DOHH2 (cell line): ENCODE measurements around the gene ANXA8.
"Not testable (repeated sequence)": the region's sequence is repeated elsewhere in the genome, so short reads cannot be mapped to it uniquely, and the experiment has no call there.

Experiments
- H3F3A ChIP-seq: fragments of 200-600 bp; sonication (generic), shearing (Covaris generic); 2 replicates; pipeline ENCODE4 v1.6.0; 2016; ENCODE audit warnings: antibody characterized with exemption, mild to moderate bottlenecking; ENCODE audit not compliant: control insufficient read depth, insufficient read depth
- H3K27ac ChIP-seq: fragments of 200-600 bp; sonication (generic); 2 replicates; pipeline ENCODE4 v1.5.1; 2014; ENCODE audit warnings: low read depth, mild to moderate bottlenecking, low read length, moderate library complexity
- H3K27me3 ChIP-seq: fragments of 200-600 bp; sonication (generic); 2 replicates; pipeline ENCODE4 v1.6.1; 2014; ENCODE audit warnings: mild to moderate bottlenecking, low read length, mixed read lengths; ENCODE audit not compliant: control insufficient read depth
- H3K36me3 ChIP-seq: fragments of 200-600 bp; sonication (generic); 2 replicates; pipeline ENCODE4 v1.6.1; 2014; ENCODE audit warnings: mild to moderate bottlenecking, low read length, moderate library complexity, mixed read lengths; ENCODE audit not compliant: control insufficient read depth
- H3K4me1 ChIP-seq: fragments of 200-600 bp; sonication (generic); 2 replicates; pipeline ENCODE4 v1.6.1; 2014; ENCODE audit warnings: mild to moderate bottlenecking, low read length, mixed read lengths; ENCODE audit not compliant: control insufficient read depth
- H3K4me2 ChIP-seq: fragments of 200-600 bp; sonication (generic); 2 replicates; pipeline ENCODE4 v1.6.0; 2014; ENCODE audit warnings: mild to moderate bottlenecking, low read length, moderate library complexity
- H3K4me3 ChIP-seq: fragments of 200-600 bp; sonication (generic); 2 replicates; pipeline ENCODE4 v1.5.1; 2014; ENCODE audit warnings: mild to moderate bottlenecking, low read length, mixed read lengths
- H3K79me2 ChIP-seq: fragments of 200-600 bp; sonication (generic); 2 replicates; pipeline ENCODE4 v1.6.1; 2014; ENCODE audit warnings: mild to moderate bottlenecking, low read length, mixed read lengths; ENCODE audit not compliant: control insufficient read depth
- H3K9me2 ChIP-seq: fragments of 200-600 bp; sonication (generic); replicated peaks from 2 replicates; pipeline ENCODE4 v1.6.1; 2014; ENCODE audit warnings: mild to moderate bottlenecking, low read length, mixed read lengths; ENCODE audit not compliant: control insufficient read depth
- H3K9me3 ChIP-seq: fragments of 200-600 bp; sonication (generic); 2 replicates; pipeline ENCODE4 v1.6.1; 2014; ENCODE audit warnings: antibody characterized with exemption, low read length, mixed read lengths; ENCODE audit not compliant: control insufficient read depth, insufficient read depth
- H4K20me1 ChIP-seq: fragments of 200-600 bp; sonication (generic); 2 replicates; pipeline ENCODE4 v1.6.0; 2014; ENCODE audit warnings: low read depth, mild to moderate bottlenecking, antibody characterized with exemption, low read length, moderate library complexity; ENCODE audit not compliant: control insufficient read depth, insufficient read depth

Gene ANXA8

GRCh38 chr10:47483923-47484322 is at the start of gene ANXA8:
TSS of gene ANXA8 (minus strand) at chr10:47484115. CDS start at chr10:47483933, 182 bp downstream.
- H4K20me1 ChIP-seq, H3K27ac ChIP-seq, H3K4me3 ChIP-seq, H3K36me3 ChIP-seq, H3K9me3 ChIP-seq, H3K4me2 ChIP-seq, H3K4me1 ChIP-seq, H3F3A ChIP-seq, H3K9me2 ChIP-seq, H3K27me3 ChIP-seq, H3K79me2 ChIP-seq: not testable (repeated sequence)

DNA sequence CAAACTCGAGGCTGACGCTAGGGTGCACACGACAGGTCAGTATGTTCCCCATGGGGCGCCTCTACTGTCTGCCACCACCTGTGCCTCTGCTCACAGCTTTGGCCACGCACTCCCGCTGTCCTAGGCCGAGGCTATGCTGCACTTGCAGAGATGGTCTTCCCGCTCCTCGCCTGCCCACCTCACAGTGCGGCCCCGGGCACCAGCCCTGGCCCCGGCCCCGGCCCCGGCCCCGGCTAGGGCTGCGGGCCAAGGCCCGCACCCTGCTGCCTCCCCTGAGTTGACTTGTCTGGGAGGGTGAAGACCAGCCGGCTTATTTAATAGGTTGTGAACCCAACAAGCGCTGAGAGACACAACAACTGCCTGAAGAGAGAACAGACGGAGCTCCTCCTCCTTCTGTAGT is 39.6 kb upstream of the ANXA8 start, which contains the start of gene AGAP9:
TSS of gene AGAP9 (minus strand) at position 164 of the 400 bp plus-strand sequence. CDS start at position 52, 112 bp downstream.
- not testable (repeated sequence) for H4K20me1 ChIP-seq, H3K4me3 ChIP-seq, H3K36me3 ChIP-seq, H3K27me3 ChIP-seq, H3K27ac ChIP-seq, H3K9me3 ChIP-seq, H3K9me2 ChIP-seq, H3K79me2 ChIP-seq, H3K4me2 ChIP-seq, H3K4me1 ChIP-seq, H3F3A ChIP-seq

DNA sequence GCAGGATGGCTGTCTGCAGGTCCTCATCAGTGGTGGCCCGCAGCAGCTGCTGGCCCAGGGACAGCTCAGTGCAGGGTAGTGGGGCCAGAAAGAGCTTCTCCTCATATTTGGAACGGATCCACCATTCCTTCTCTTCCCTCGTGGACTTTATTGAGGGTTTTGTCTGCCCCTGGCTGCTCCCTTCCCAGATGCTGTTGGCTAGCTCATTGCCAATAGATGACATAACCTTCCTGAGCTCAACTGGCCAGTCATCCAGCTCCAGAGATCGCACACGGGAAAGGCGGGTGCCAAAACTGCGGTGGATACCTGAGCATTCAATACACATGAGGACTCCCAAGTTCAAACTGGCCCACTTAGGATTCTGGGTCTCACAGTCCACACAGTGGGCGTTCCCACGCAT is 18.4 kb upstream of the ANXA8 start:
- not testable (repeated sequence) for H3K27me3 ChIP-seq, H3K9me2 ChIP-seq, H3K4me1 ChIP-seq, H3K36me3 ChIP-seq, H3K4me2 ChIP-seq, H4K20me1 ChIP-seq, H3K9me3 ChIP-seq, H3K79me2 ChIP-seq, H3F3A ChIP-seq, H3K27ac ChIP-seq, H3K4me3 ChIP-seq

DNA sequence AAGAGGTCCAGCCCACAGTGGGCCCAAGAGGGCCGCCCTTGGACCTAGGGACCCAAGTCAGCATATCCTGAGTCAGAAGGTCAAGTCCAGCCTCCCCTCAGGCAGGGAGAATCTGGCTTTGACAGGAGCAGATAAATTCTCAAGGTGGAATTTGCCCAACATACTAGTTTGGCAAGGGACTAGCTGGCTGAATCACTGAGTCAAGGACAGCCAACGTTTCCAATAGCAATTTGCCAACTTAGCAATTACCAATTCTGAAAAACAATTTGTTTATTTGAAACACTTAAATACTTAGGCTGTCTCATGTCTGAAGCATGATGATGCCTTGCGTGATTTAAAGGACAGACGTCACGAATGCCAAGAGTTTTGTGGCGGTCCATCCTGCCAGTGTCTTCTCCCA is 10.3 kb upstream of the ANXA8 start:
- not testable (repeated sequence) for H3K36me3 ChIP-seq, H3K27ac ChIP-seq, H3K27me3 ChIP-seq, H3K4me3 ChIP-seq, H3K9me2 ChIP-seq, H3K4me2 ChIP-seq, H3F3A ChIP-seq, H3K9me3 ChIP-seq, H4K20me1 ChIP-seq, H3K4me1 ChIP-seq, H3K79me2 ChIP-seq

DNA sequence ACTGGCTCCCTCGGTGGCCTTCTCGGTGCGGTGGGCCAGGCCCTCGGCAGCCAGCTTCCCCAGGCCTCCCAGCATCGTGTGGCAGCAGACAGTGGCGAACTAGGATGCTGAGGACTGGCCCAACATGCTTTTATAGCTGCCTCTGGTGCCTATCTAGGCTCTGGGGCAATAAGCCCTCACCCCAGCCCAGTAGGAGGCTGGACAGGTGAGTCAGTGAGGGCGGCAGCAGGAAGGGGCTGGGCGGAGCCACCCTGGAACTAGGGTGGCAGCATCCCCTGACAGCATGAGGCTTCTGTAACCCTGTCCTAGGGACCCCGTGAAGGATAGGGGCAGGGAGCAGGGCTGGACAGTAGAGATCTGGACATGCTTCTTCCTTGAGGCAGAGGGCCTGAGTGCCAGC is 7.7 kb upstream of the ANXA8 start, which contains the start of gene FAM25G:
TSS of gene FAM25G (minus strand) at position 101 of the 400 bp plus-strand sequence. CDS start at position 75, 26 bp downstream.
- H3K4me2 ChIP-seq, H3F3A ChIP-seq, H3K4me3 ChIP-seq, H3K4me1 ChIP-seq, H4K20me1 ChIP-seq, H3K36me3 ChIP-seq, H3K27ac ChIP-seq, H3K27me3 ChIP-seq, H3K9me2 ChIP-seq, H3K9me3 ChIP-seq, H3K79me2 ChIP-seq: not testable (repeated sequence)

DNA sequence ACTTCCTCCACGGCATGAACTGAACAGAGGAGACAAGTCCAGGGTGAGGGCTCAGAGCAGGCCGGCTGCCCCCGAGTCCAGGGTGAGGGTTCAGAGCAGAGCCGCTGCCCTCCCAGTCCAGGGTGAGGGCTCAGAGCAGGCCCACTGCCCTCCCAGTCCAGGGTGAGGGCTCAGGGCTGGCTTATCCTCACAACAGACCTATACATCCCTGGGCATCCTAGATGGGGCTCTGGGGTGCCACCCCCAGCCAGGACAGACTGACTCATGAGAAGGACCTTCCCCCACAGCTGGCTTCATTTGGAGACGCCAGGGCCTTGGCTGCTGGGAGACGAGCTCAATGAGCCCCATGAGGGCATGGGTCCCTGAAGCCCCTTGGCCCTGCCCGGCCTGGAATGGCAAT is 5.7 kb upstream of the ANXA8 start:
- not testable (repeated sequence) for H3K27me3 ChIP-seq, H3K4me3 ChIP-seq, H3K4me1 ChIP-seq, H3K36me3 ChIP-seq, H3K4me2 ChIP-seq, H3K79me2 ChIP-seq, H4K20me1 ChIP-seq, H3F3A ChIP-seq, H3K27ac ChIP-seq, H3K9me2 ChIP-seq, H3K9me3 ChIP-seq

DNA sequence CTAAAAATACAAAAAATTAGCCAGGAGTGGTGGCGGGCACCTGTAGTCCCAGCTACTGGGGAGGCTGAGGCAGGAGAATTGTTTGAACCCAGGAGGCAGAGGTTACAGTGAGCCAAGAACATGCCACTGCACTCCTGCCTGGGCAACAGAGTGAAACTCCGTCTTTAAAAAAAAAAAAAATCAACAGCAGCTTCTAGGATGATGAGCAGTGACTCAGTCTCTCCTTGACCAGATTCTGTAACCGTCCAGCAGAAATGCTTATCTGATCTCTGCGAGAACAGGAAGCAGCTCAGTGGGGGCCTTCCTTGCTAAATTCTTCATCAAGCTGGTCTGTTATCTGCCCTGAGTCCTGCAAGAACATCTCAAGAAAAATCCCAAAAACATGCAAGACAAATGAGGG is 2.0 kb upstream of the ANXA8 start:
- not testable (repeated sequence) for H3K27ac ChIP-seq, H3F3A ChIP-seq, H4K20me1 ChIP-seq, H3K79me2 ChIP-seq, H3K27me3 ChIP-seq, H3K36me3 ChIP-seq, H3K4me2 ChIP-seq, H3K9me2 ChIP-seq, H3K4me3 ChIP-seq, H3K4me1 ChIP-seq, H3K9me3 ChIP-seq

GRCh38 chr10:47484786-47485185 is 871 bp upstream of the ANXA8 start:
- not testable (repeated sequence) for H3K36me3 ChIP-seq, H3K27ac ChIP-seq, H4K20me1 ChIP-seq, H3K4me1 ChIP-seq, H3K27me3 ChIP-seq, H3K4me2 ChIP-seq, H3K79me2 ChIP-seq, H3K4me3 ChIP-seq, H3F3A ChIP-seq, H3K9me2 ChIP-seq, H3K9me3 ChIP-seq
